H1 (cell line): ENCODE data around the gene TMBIM6.

Experiments used
- EZH2 ChIP-seq: fragments of 200-600 bp; sonication (generic); IDR thresholded peaks from 2 replicates; pipeline ENCODE4 v1.7.1; 2012; ENCODE audit warnings: low read depth, mild to moderate bottlenecking, moderate library complexity, low read length, inconsistent platforms; ENCODE audit not compliant: severe bottlenecking
- FOSL1 ChIP-seq: IDR thresholded peaks from 2 replicates; pipeline ENCODE4 v1.6.1; 2011; ENCODE audit warnings: mild to moderate bottlenecking, low read depth, low read length, moderate library complexity; ENCODE audit not compliant: insufficient read depth
- GABPA ChIP-seq: IDR thresholded peaks from 2 replicates; pipeline ENCODE4 v1.6.1; 2011; ENCODE audit warnings: mild to moderate bottlenecking, low read length, moderate library complexity, borderline replicate concordance; ENCODE audit not compliant: insufficient read depth
- GTF2F1 ChIP-seq: IDR thresholded peaks from 2 replicates; pipeline ENCODE4 v1.6.1; 2012; ENCODE audit warnings: low read depth, low read length, improper control_type of control experiment, borderline replicate concordance
- KDM1A ChIP-seq: fragments of 200-600, 300-600 bp; sonication (generic); IDR thresholded peaks from 2 replicates; pipeline ENCODE4 v1.7.1; 2016; ENCODE audit warnings: mild to moderate bottlenecking, low read length, borderline replicate concordance
- RAD21 ChIP-seq, 2 experiments: IDR thresholded peaks in 1 of 2; conservative IDR thresholded peaks in 1 of 2; 2 replicates each; pipeline ENCODE4 v1.6.1; 2011; ENCODE audit warnings: low read depth in 2 of 2, low read length in 2 of 2, improper control_type of control experiment in 1 of 2, inconsistent platforms in 1 of 2, mild to moderate bottlenecking in 1 of 2, moderate library complexity in 1 of 2
- RNF2 ChIP-seq: fragments of 200-900, 300-1000 bp; sonication (generic); IDR thresholded peaks from 2 replicates; pipeline ENCODE4 v1.7.1; 2016; ENCODE audit warnings: borderline replicate concordance, low read depth, mild to moderate bottlenecking, antibody characterized with exemption, low read length; ENCODE audit not compliant: poor library complexity, severe bottlenecking; ENCODE audit errors: missing control alignments
- SIN3A ChIP-seq, 2 experiments: IDR thresholded peaks in 1 of 2; conservative IDR thresholded peaks in 1 of 2; 2 replicates each; pipeline ENCODE4 v1.6.1; 2011 to 2012; ENCODE audit warnings: low read length in 2 of 2, improper control_type of control experiment in 1 of 2, low read depth in 1 of 2, mild to moderate bottlenecking in 1 of 2
- SRF ChIP-seq: IDR thresholded peaks from 2 replicates; pipeline ENCODE4 v1.6.1; 2011; ENCODE audit warnings: mild to moderate bottlenecking, low read depth, low read length, moderate library complexity
- TF ChIP-seq, protein P1 (sequence below), 3 experiments: IDR thresholded peaks; 1 replicate in 2 of 3; 2 replicates in 1 of 3; pipeline versions ENCODE4 v1.5.1 to v1.6.1; 2011; ENCODE audit warnings: low read length in 3 of 3, mild to moderate bottlenecking in 3 of 3, inconsistent platforms in 2 of 3, low read depth in 1 of 3, moderate library complexity in 1 of 3; ENCODE audit not compliant: insufficient read depth in 1 of 3; ENCODE audit errors: control extremely low read depth in 1 of 3

DNA sequence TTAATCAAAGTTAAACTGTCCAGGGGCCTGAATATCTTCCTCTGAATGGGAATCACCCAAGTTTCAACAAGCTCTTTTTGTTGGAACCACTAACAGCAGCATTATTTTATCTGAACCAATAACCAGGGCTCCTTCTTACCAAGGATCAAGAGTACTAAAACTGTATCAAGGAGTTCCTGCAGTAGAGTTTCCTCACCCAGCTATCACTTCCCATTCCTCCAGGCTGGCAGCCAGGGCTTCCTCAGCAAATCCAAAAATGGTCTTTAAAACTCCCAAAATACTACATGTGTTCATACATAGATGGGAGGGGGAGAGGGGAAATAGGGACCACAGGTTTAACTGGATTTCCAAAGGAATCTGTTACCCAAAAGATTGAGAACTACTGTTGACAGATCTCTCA, 44.6 kb upstream of the TMBIM6 start:
- TF ChIP-seq KDM1A (no peak), SIN3A (conservative IDR thresholded peaks at IDR 0.05 in 1 of 2, IDR thresholded peaks at IDR 0.05 in 1 of 2; ENCODE audit: low read depth in 1 of 2, low read length in 2 of 2) (no peak), EZH2 (no peak), SRF (no peak), RNF2 (no peak), FOSL1 (no peak), GABPA (no peak), RAD21 (IDR thresholded peaks at IDR 0.05 in 1 of 2, conservative IDR thresholded peaks at IDR 0.05 in 1 of 2; ENCODE audit: low read depth in 2 of 2, low read length in 2 of 2) (no peak), GTF2F1 (no peak)
- TF ChIP-seq, protein P1, sequence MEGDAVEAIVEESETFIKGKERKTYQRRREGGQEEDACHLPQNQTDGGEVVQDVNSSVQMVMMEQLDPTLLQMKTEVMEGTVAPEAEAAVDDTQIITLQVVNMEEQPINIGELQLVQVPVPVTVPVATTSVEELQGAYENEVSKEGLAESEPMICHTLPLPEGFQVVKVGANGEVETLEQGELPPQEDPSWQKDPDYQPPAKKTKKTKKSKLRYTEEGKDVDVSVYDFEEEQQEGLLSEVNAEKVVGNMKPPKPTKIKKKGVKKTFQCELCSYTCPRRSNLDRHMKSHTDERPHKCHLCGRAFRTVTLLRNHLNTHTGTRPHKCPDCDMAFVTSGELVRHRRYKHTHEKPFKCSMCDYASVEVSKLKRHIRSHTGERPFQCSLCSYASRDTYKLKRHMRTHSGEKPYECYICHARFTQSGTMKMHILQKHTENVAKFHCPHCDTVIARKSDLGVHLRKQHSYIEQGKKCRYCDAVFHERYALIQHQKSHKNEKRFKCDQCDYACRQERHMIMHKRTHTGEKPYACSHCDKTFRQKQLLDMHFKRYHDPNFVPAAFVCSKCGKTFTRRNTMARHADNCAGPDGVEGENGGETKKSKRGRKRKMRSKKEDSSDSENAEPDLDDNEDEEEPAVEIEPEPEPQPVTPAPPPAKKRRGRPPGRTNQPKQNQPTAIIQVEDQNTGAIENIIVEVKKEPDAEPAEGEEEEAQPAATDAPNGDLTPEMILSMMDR (IDR thresholded peaks at IDR 0.05; ENCODE audit: control extremely low read depth in 1 of 3, insufficient read depth in 1 of 3, low read depth in 1 of 3, low read length in 3 of 3), result no peak
